Panc1 (cell line): Measurements from ENCODE around the gene PALD1. TPM values are rescaled to one million over a fixed set of nuclear protein-coding genes. Genes with fewer than 3 reads are reported as not detected.

Source experiments
- ATAC-seq: fragments of 200-7000 bp; cut with Tn5 transposase; 2 replicates; pipeline ENCODE4 v1.9.1; 2020; ENCODE audit warnings: mild to moderate bottlenecking, moderate library complexity
- BruUV-seq: library from RNA; stranded (reverse); fragments of 400-500 nt; replicated peaks from 2 replicates; lab custom pipeline; 2021; lab: Mats Ljungman, UMichigan
- CTCF ChIA-PET: fragments of 300-600 bp; sonication (Branson Sonifier 250); formaldehyde crosslinking; loops from one replicate; lab custom pipeline; 2022; ENCODE audit warnings: antibody characterized with exemption; lab: Charles Lee
- POLR2A ChIA-PET: fragments of 300-600 bp; sonication (Branson Sonifier 250); formaldehyde crosslinking; loops from one replicate; lab custom pipeline; 2022; ENCODE audit warnings: antibody characterized with exemption; lab: Charles Lee
- DNase-seq: peaks from one replicate; pipeline ENCODE4 v3.0.0-alpha.2; 2010; ENCODE audit warnings: low read depth, low spot score
- H3K27ac ChIP-seq: 2 replicates; pipeline ENCODE4 v1.5.1; 2011; ENCODE audit warnings: mild to moderate bottlenecking, low read length, inconsistent platforms
- H3K27me3 ChIP-seq: fragments of 200-500 bp; sonication (Bioruptor generic); 2 replicates; pipeline ENCODE4 v1.6.0; 2014; ENCODE audit warnings: low read length, inconsistent platforms; ENCODE audit not compliant: control insufficient read depth, insufficient read depth
- H3K36me3 ChIP-seq: fragments of 200-500 bp; sonication (Bioruptor generic); 2 replicates; pipeline ENCODE4 v1.5.1; 2014; ENCODE audit warnings: inconsistent platforms, mild to moderate bottlenecking, low read length, moderate library complexity; ENCODE audit not compliant: control insufficient read depth, insufficient read depth
- H3K4me1 ChIP-seq: 2 replicates; pipeline ENCODE4 v1.5.1; 2011; ENCODE audit warnings: inconsistent platforms, mild to moderate bottlenecking, low read length, moderate library complexity; ENCODE audit not compliant: control insufficient read depth, insufficient read depth
- H3K4me3 ChIP-seq, 2 experiments: 2 replicates each; pipeline ENCODE4 v1.5.1; 2011 to 2012; ENCODE audit warnings: low read depth in 2 of 2, low read length in 2 of 2, mild to moderate bottlenecking in 2 of 2, inconsistent platforms in 1 of 2, moderate library complexity in 1 of 2
- H3K9me3 ChIP-seq: fragments of 200-500 bp; sonication (Bioruptor generic); 2 replicates; pipeline ENCODE4 v1.5.1; 2014; ENCODE audit warnings: low read depth, mild to moderate bottlenecking, inconsistent platforms, low read length, moderate library complexity; ENCODE audit not compliant: control insufficient read depth, insufficient read depth
- POLR2AphosphoS5 ChIP-seq: IDR thresholded peaks from 2 replicates; pipeline ENCODE4 v1.6.1; 2012; ENCODE audit warnings: mild to moderate bottlenecking, low read depth, low read length, moderate library complexity
- REST ChIP-seq, 2 experiments: IDR thresholded peaks; 2 replicates each; pipeline ENCODE4 v1.6.1; 2011 to 2012; ENCODE audit warnings: low read depth in 2 of 2, control low read depth in 1 of 2, low read length in 1 of 2, mild to moderate bottlenecking in 1 of 2, moderate library complexity in 1 of 2; ENCODE audit not compliant: insufficient read depth in 1 of 2
- SIN3A ChIP-seq: IDR thresholded peaks from 2 replicates; pipeline ENCODE4 v1.6.1; 2012; ENCODE audit warnings: low read depth, mild to moderate bottlenecking, low read length, moderate library complexity, borderline replicate concordance; ENCODE audit not compliant: insufficient read depth
- TCF7L2 ChIP-seq: IDR thresholded peaks from 2 replicates; pipeline ENCODE4 v1.6.1; 2011; ENCODE audit warnings: mild to moderate bottlenecking, low read depth, low read length, inconsistent platforms
- in situ Hi-C: cut with HindIII; loops from 2 replicates; pipeline ENCODE4 v1.10.0; 2016; ENCODE audit warnings: low sequenced_read_pairs, low pct_unique_long_range_greater_than_20kb
- intact Hi-C: fragments of 100-400 bp; cut with micrococcal nuclease; formaldehyde crosslinking; loops from one replicate; pipeline ENCODE4 v1.10.0; 2022; ENCODE audit not compliant: unreplicated experiment
- total RNA-seq: library from RNA; stranded (reverse); gene quantifications from one replicate; pipeline ENCODE4 v1.2.1, GENCODE V29; 2021; ENCODE audit not compliant: unreplicated experiment
- TF ChIP-seq, protein P1 (sequence below): fragments of 450-650 bp; IDR thresholded peaks from 2 replicates; pipeline ENCODE4 v1.5.1; 2017; ENCODE audit warnings: mild to moderate bottlenecking

The PALD1 gene
- total RNA-seq, 1 experiment from 2014 or later, result 3.0 TPM

- Histone ChIP-seq H3K4me1 (no peaks in the 10 kb centered on the region), H3K36me3 (no peaks in the 10 kb centered on the region), H3K27ac (no peak overlapping the region), H3K4me3 (no peak overlapping the region), H3K9me3 (no peaks in the 10 kb centered on the region), H3K27me3 (no peaks in the 10 kb centered on the region)
- ATAC-seq (no peak), DNase-seq (no peak)
- CTCF ChIA-PET, result no interaction called here
- no TSS peak for BruUV-seq
- POLR2A ChIA-PET, result no interaction called here
- intact Hi-C loops, result no loop called here
- in situ Hi-C loops, result no loop called here
- TF ChIP-seq POLR2AphosphoS5 (no peak), TCF7L2 (no peak), REST (IDR thresholded peaks at IDR 0.05; ENCODE audit: insufficient read depth in 1 of 2, low read depth in 2 of 2, low read length in 1 of 2) (no peak), SIN3A (no peak)
- TF ChIP-seq, protein P1, sequence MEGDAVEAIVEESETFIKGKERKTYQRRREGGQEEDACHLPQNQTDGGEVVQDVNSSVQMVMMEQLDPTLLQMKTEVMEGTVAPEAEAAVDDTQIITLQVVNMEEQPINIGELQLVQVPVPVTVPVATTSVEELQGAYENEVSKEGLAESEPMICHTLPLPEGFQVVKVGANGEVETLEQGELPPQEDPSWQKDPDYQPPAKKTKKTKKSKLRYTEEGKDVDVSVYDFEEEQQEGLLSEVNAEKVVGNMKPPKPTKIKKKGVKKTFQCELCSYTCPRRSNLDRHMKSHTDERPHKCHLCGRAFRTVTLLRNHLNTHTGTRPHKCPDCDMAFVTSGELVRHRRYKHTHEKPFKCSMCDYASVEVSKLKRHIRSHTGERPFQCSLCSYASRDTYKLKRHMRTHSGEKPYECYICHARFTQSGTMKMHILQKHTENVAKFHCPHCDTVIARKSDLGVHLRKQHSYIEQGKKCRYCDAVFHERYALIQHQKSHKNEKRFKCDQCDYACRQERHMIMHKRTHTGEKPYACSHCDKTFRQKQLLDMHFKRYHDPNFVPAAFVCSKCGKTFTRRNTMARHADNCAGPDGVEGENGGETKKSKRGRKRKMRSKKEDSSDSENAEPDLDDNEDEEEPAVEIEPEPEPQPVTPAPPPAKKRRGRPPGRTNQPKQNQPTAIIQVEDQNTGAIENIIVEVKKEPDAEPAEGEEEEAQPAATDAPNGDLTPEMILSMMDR, result no peak
These were observed 66.1 kb downstream of the PALD1 start for GRCh38 chr10:70544431-70545340.

GRCh38 chr10:70546584-70546983 is 68.0 kb downstream of the PALD1 start:
- Histone ChIP-seq H3K9me3 (no peaks in the 10 kb centered on the region), H3K4me1 (no peaks in the 10 kb centered on the region), H3K27ac (no peak overlapping the region), H3K4me3 (no peak overlapping the region), H3K27me3 (no peaks in the 10 kb centered on the region), H3K36me3 (no peaks in the 10 kb centered on the region)
- TF ChIP-seq TCF7L2, result no peak
- TF ChIP-seq, protein P1, result no peak
- no peak for TF ChIP-seq POLR2AphosphoS5
- TF ChIP-seq SIN3A, result no peak
- no peak for TF ChIP-seq REST (IDR thresholded peaks at IDR 0.05; ENCODE audit: insufficient read depth in 1 of 2, low read depth in 2 of 2, low read length in 1 of 2)
- POLR2A ChIA-PET, result no interaction called here
- in situ Hi-C loops, result no loop called here
- ATAC-seq, result no peak
- no peak for DNase-seq
- intact Hi-C loops, result no loop called here
- BruUV-seq, result no TSS peak
- CTCF ChIA-PET, result no interaction called here
